Measurements from ENCODE around the gene YWHAQ.
A peak's percentile ranks its signal among the peaks of the same experiment; 100 is the strongest.
"Not testable (repeated sequence)": the region's sequence is repeated elsewhere in the genome, so short reads cannot be mapped to it uniquely, and the experiment has no call there.

The YWHAQ gene

DNA sequence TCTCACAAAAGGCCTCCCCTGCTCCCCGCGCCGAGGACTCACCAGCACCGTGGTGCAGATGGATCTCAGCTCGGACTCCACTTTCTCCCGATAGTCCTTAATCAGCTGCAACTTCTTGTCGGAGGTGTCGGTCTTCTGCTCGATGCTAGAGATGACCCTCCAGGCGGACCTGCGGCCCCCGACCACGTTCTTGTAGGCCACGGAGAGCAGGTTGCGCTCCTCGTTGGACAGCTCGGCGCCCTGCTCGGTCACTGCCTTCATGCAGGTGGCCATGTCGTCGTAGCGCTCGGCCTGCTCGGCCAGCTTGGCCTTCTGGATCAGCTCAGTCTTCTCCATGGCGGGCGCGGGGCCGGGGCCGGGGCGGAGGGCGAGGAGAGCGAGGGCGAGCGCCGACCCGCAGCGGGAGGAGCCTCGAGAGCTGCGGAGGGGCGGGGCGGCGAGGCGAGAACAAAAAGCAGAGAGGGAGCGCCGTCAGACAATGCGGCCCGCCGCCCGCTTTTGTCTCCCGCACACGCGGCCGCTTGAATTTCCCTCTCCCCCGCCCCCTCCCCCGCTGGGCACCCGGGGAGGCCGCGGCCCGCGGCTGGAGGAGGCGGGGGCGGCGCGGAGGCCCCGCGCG lies 571 bp downstream of the YWHAQ start:
- peak; percentile 80 for DNase-seq

DNA sequence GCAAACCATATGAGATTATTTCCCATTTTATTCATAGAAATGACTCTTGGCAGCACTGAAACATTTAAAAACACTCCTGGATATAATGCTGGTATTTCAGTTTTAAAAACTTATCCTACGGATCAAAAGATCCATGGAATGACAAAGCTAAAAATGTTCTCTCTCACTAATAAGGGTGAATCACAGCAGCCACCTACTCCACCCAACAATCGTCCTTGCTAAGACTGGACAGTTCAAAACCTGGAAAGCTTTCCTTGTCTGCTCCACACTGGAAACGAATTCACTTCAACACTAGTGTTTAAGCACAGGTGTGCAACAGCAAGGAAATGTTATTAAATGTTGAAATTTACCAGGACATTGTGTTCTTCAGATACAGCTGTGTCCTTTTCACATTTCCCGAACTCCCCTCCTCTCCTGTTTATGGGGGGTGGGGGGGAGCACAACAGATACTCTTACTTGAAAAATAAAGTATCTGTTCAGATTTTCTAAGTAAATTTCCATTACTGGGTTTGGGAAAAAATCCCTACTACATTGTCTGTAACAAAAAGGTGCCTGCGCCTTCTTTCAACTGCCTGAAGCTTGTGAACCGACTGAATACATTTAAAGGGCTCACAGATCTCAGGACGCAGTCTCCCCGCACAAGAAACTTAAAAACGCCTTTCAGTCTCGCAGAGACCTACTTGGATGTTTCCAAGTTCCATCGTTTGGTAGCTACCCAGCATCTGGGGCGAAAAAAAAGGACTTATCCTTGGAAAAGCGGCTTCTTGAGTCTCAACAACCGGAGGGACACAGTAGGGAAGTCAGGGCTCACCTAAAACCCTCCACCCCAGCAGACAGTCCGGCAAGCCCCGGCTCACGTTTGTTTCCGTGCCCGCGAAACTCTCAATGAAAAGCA lies 1.3 kb downstream of the YWHAQ start:
- DNase-seq: peak; percentile 10

DNA sequence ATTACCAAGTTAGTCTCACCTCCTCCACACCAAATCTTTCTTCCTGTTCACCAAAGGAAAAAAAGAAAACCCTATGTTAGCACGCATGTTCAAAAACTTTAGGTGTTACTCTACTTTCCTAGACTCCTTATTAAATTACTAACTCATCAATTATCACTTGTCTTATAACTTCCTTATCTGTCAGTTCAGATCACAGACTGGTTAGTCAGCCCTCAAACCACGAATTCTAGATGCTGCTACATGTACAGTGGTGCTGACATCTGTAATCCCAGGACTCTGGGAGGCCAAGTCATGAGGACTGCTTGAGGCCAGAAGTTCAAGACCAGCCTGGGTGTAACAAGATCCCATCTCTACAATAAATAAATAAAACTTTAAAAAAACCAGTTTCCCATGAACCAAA lies 3.5 kb downstream of the YWHAQ start:
- no peak for DNase-seq

DNA sequence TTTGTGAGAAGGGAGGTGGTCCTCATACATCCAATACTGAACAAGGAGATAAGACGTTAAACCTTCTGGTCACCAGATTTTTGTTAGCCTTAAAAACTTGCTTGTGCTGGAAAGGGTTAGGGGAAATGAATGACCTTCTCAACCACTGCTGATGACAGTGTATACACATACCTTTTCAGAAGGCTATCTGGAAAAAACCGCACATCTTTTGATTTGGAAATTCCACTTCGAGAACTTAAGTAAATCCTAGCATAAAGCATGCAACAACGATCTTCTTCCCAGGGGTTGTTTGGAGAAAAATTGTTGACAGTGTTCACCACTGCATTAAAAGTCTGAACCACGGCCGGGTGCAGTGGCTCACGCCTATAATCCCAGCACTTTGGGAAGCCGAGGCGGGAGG lies 7.6 kb downstream of the YWHAQ start:
- no peak for DNase-seq

DNA sequence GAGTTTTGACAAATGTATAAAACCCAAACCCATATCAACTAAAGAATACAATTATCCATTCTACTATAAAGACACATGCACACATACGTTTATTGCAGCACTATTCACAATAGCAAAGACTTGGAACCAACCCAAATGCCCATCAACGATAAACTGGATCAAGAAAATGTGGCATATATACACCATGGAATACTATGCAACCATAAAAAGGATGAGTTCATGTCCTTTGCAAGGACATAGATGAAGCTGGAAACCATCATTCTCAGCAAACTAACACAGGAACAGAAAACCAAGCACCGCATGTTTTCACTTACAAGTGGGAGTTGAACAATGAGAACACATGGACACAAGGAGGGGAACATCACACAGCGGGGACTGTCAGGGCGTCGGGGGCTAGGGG lies 9.1 kb downstream of the YWHAQ start:
- DNase-seq: not testable (repeated sequence)

DNA sequence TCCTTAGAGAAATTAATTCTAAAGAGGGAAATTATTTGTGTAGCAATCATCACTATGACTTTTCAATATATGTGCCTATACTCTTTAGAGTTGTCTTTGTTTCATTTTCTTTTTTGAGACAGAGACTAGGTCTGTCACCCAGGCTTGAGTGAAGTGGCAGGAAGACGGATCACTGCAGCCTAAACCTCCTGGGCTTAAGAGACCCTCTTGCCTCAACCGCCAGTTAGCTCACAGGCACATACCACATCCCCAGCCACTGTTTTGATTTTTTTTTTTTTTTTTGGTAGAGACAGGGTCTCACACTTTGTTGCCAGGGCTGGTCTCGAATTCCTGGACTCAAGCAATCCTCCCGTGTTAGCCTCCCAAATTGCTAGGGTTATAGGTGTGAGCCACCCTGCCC lies 12.4 kb downstream of the YWHAQ start:
- DNase-seq: no peak

DNA sequence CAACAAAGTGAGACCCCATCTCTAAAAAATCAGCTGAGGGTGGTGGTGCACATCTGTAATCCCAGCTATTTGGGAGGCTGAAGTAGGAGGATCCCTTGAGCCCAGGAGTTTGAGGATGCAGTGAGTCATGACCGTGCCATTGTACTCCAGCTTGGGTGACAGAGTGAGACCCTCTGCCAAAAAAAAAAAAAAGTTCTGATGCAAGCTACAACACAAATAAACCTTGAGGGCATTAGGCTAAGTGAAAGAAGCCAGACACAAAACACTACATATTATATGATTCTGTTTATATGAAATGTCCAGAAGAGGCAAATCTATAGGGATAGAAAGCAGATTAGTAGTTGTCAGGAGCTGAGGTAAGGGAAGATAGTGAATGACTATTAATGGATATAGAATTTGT lies 13.0 kb downstream of the YWHAQ start:
- no peak for DNase-seq

DNA sequence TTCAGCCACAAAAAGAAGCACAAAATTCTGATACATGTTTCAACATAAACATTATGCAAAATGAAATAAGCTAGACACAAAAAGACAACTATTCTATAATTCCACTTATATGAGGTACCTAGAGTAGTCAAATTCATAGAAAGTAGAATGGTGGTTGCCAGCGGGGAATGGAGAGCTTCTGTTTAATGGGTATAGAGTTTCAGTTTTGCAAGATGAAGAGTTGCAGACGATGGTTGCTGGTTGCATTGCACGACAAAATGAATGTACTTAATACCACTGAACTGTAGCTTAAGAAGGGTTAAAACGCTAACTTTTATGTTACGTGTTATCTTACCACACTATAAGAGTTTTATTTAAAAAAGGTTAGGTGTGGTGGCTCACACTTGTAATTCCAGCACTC lies 13.5 kb downstream of the YWHAQ start:
- DNase-seq: no peak

DNA sequence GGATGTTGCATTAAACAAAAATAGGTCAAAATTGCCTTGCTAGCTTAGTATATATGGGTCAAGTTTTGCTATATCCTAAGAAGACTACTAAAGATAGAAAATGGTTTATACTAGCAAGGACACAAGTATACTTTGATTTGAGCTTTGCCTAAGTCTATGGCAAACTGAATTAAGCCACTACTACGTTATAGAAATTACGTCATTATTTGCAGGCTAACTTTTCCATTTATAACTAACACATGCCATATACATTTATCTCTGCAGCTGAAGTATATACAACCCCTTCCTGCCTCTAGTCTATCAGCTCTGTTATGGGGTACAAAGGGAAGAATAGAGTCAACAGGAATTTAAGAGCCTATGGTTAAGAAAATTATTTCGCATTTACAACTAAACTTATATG lies 16.2 kb downstream of the YWHAQ start:
- no peak for DNase-seq

DNA sequence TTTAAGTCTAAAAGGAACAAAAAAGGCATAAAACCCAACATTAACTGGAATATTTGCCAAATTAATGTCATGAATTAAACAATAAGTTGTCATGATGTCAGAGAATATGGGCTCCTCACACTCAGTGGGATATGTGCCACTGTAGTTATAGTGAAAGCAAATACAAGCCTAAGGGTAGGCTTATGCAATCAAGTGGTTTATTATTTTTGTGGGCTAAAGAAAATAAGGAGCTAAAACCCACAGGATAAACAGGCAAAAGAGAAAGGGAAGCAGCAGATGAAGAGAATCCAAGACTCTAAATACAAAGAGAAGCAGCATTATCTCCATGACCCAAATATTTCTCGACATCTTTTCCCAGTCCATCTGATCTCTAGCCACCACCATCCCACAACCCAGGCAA lies 17.5 kb downstream of the YWHAQ start:
- no peak for DNase-seq

DNA sequence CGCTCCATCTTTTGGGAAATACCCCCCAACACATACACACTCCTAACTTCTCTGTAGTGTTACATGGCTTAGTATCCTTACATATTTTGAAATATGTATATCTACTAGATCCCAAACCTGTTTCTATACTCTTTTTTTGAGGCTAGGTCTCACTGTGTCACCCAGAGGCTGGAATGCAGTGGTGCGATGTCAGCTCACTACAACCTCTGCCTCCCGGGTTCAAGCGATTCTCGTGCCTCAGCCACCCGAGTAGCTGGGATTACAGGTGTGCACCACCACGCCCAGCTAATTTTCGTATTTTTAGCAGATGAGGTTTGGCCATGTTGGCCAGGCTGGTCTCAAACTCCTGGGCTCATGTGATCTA lies 19.3 kb downstream of the YWHAQ start:
- not testable (repeated sequence) for DNase-seq

DNA sequence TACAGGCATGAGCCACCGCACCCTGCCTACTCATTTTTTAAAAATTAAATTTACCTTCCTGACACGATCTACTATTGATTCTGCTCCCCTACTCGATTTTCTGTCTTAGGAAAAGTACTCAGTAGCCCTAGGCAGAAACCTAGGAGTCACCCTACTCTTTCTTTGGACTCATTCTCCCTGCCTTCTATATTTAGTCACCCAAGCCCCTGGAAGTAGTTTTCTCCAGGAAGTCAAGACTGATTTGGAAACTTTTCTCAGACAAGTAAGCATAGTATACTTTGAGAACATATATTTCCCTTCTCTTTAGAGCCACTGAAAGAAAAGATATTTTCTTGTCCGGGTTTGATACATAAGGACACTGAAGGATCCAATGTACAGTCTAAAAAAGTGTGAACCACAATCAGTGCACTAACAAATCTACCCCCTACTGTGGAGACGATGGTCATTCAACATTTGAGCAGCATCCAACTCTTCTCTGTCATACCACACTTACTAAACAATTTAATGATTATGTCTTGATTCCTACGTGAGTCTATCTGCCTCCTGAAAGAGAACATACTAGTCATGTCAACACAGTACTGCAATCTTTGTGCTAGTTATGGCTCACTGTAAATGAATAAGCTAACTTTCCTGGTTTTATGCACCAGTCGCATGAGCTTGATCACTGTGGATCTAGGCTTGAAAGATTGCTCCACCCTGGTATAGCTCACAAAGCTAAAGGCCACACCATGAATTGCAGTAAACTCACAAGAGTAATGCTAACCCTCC lies 19.8 kb downstream of the YWHAQ start:
- no peak for DNase-seq

DNA sequence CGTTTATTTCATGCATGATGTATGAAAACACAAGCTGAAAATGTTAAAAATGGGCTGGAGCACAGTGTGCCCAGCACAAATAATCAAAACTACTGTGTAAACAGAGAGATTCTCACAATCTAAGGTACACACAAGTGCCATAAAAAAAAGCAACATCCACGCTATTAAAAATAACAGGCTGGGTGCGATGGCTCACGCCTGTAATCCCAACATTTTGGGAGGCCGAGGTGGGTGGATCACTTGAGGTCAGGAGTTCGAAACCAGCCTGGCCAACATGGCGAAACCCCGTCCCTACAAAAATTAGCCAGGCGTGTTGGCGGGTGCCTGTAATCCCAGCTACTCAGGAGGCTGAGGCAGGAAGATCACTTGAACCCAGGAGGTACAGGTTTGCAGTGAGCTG lies 22.3 kb downstream of the YWHAQ start:
- DNase-seq: not testable (repeated sequence)

DNA sequence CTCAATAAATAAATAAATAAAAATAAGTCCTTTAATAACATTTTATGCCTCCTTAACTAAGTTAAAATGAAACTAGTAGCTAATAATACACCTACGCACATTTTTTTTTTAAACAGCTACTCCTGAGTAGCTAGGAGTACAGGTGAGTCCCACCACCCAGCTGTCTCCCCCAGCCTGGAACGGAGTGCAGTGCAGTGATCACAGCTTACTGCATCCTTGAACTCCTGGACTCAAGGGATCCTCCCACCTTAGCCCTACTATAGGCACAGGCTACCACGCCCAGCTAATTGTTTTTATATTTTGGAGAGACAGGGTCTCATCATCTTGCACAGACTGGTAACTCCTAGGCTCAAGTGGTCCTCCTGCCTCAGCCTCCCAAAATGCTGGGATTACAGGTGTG lies 28.4 kb downstream of the YWHAQ start:
- no peak for DNase-seq

DNA sequence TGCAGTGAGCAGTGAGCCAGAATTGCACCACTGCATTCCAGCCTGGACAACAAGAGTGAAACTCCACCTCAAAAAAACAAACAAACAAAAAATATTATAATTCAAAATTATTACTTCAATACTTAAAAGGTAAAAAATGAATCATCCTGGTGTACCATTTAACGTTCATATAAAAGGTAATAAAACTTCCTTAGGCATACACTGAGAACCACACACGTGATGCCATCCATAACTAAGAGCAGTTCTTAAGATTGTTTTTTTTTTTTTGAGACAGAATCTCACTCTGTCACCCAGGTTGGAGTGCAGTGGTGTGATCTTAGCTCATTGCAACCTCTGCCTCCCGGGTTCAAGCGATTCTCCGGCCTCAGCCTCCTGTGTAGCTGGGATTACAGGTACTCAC lies 29.4 kb downstream of the YWHAQ start:
- DNase-seq: no peak

DNA sequence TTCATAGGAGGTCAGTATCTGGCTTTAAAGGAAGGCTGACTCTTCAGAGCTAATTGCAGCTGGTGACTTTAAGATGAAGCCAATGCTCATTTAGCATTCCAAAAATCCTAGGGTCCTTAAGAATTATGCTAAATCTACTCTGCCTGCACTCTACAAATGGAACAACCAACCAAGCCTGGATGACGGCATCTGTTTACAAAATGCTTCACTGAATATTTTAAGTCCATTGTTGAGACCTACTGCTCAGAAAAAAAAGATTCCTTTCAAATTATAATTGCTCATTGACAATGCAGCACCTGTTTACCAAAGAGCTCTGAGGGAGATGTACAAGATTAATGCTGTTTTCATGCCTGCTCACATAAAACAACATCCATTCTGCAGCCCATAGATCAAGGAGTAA lies 31.4 kb downstream of the YWHAQ start:
- no peak for DNase-seq

DNA sequence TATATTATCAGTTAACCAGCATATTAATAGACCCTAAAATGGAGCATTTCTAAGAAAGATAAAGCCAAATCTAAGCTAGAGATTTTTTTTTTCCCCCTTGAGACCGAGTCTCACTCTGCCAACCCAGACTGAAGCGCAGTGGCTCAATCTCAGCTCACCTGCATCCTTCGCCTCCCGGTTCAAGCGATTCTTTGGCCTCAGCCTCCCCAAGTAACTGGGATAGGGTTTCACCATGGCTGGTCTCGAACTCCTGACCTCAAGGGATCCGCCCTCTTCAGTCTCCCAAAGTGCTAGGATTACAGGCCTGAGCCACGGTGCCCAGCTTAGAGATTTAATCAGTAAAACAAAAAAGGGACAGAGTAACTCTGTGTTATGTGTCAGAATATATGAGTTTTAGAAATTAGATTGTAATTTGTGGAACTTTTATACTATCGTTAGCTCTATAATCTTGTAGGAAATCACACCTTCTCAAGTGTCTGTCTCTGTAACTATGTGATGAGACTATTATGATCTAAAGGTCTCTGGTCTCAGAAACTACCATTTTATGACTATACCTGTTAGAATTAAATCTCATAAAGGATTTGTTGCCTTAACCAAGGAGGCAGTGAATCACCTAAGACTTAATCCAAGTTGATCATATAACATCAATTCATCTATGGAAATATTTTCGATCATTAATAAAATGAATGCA lies 34.0 kb downstream of the YWHAQ start:
- DNase-seq: no peak

DNA sequence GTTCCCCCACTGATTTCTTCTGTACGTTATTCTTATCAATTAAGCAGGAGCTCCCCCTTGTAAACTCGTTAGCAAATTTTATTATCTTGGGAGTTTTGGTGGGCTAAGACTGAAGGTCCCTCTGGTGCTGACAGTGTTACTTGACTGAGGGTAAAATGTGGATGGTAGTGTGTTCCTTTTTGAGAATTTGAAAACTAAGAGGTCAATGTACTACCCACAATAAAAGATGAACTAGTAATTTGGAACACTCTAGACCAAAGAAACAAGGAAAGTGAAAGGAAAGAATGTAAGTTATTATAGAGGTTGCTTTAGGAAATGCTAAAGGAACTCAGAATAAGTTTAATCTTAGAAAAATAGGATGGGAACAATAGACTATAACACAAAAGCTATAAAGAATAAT lies 35.1 kb downstream of the YWHAQ start:
- no peak for DNase-seq

DNA sequence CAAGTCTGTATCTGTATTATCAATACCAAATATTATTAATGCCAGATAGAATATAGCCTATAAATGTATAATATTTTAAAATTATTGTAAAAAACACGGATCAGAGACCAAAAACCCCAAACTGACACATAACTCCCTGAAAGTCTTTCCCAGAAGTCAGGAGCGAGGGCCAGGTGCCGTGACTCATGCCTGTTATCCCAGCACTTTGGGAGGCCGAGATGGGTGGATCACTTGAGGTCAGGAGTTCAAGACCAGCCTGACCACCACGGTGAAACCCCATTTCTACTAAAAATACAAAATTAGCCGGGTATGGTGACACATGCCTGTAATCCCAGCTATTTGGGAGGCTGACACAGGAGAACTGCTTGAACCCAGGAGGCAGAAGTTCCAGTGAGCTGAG lies 35.5 kb downstream of the YWHAQ start:
- DNase-seq: not testable (repeated sequence)

DNA sequence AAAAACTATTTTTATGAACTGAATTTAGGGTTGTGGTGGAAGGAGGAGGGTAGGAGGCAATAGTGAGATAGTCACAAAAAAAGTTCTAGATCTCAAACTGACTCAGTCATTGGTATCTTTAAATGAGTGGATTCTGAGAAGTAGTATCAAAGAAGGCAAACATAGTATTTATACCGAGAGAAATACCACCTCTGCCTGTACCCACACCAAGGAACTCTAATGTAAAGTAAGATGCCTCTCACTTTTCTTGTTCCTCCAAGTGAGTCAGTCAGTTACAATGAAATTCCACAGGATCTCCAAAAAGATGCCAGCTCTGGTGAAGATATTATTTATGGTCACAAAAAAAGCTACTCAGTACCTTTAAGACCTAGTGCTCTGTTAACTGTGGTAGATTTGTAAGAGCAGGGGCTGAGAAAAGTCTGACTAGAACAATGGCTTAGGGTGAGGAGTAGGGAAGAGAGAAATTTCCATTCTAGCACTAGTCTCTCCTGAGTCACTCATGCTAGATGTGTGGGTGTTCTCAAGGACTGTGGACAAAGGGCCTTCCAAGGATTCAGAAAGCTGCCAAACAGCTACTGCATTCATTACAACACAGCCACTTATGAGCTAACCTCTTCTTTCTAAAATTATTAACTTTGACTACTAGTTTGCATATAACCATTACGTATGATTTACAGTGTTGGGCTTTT lies 36.3 kb downstream of the YWHAQ start:
- DNase-seq: no peak

DNA sequence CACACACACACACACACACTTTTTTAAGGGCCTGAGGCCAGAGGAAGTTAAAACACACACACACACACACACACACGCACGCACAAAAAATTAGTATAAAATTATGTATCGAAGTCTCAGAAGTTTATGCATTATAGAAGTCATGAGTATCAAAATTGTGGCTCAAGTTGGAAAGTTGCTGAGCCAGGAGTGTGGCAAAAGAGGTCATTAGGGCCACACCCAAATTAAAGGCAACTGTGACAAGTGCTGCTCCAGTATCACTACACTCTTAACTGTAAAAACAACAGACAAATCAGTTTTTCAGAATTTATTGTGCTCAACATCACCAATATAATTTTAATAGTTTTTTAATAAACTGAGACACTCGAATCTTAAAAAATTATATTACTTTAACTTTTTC lies 36.9 kb downstream of the YWHAQ start:
- no peak for DNase-seq

DNA sequence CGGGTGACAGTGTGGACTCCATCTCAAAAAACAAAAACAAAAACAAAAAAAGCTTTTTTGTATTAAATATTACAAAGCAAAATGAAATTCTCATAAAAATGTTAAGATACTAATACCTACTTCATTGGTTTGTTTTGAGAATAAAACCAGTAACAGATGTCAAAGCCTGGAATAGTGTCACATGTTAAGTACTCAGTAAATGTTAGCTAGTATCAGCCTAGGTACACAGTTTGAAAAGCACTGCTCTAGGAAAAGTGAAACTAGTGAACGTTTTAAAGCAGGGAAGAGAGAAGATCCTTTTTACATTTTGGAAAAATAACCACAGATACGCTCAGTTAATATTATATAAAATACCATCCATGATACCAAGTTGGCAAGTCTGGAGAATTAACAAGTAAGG lies 38.1 kb downstream of the YWHAQ start:
- no peak for DNase-seq

DNA sequence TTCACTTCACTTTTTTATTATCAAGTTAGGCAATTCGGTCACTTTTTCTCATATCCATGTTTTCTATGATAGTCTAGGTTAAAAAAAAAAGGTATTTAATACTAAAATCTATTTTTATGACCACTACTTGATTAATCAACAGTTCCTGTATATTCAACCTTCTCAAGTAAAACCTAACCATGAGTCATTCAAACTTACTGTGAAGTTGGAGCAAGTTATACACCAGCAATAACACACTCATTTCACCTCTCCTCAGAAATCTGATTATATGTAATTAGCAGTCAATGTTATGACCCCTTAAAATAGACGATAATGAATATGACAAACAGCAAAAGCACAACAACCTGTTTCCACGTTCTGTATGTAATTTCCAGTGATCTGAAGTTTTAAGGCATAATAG lies 40.2 kb downstream of the YWHAQ start:
- no peak for DNase-seq
